ENCODE results near the gene GNG8.
A peak's percentile ranks its signal among the peaks of the same experiment; 100 is the strongest.

The GNG8 gene

DNA sequence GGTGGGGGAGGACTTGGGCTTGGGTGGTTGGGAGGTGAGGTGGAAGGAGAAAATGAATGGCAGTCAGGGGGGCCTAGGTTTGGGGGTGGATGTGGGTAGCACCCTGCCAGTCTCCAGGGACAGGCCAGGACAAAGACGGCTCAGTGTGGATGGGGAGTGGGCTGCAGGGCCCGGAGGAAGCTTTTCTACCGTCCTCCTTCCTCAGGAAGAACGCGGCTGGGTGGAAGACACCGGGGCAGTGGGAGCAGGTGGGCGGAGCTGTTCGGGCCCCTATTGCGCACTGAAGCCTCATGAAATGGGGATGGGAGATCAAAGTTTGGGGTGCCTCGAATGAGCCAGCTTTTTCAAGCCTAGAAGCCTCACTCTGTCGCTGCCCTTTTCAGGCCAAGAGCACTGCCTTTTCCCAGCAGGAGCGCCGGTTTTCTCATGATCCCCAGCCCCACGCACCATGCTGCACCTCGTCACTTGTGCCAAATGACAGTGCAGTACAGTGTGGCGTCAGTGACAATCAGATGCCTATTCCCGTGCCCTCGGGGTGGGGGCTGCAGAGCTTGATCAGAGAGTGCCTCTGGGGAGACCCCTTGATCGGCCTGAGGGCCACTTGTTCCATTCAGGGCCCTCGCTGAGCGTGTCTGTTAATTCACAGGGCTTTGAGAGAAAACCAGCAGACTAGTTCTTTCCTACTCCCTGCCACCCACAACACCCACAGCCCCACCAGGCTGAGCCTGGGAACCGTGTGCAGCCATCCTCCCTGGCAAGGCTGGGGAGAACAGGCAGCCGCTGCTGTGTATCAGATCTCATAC, 33.4 kb downstream of the GNG8 start:
- no peak for DNase-seq (ENCODE audit: low read depth)

DNA sequence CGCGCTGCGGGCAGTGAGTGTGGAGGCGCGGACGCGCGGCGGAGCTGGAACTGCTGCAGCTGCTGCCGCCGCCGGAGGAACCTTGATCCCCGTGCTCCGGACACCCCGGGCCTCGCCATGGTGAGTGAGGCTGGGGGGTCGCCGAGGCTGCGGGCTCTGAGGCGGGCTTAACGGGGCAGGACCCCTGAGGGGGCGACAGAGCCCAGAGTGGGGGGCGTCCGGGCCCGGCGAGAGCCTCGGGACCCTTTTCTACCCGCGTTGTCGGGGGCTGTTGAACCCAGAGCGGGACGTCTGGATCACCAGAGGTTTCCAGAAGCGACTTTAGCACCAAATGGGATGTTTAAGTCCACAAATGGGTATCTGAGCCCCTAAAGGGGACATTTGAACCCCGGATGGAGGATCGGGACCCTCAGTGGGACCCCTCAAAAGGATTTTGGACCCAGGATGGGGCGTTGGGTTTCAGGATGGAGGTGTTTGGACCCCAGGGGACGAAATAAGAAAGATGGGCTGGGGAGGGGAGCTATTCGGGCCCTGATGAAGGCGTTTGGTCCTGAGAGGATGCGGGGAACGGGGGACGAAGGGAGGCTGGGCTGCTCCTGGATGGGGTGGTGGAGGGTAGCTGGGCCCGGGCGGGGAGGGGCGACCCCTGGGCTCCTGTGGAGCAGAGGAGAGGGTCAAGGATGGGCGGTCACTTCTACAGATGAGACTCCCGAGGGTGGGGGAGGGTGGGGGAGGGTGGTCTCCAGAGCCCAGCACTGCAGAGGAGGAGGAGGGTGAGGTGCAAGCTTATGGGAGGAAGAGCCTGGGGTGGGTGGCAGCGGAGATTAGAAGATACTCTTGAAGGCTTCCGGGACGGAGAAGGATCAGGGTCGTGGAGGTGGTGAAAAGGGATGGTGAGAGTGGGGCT, 34.4 kb downstream of the GNG8 start, which contains the start of gene CALM3:
CALM3 (plus strand) TSS at position 13 of the 907 bp plus-strand sequence; CDS start at position 118, 105 bp downstream.
- no peak for DNase-seq (ENCODE audit: low read depth)

DNA sequence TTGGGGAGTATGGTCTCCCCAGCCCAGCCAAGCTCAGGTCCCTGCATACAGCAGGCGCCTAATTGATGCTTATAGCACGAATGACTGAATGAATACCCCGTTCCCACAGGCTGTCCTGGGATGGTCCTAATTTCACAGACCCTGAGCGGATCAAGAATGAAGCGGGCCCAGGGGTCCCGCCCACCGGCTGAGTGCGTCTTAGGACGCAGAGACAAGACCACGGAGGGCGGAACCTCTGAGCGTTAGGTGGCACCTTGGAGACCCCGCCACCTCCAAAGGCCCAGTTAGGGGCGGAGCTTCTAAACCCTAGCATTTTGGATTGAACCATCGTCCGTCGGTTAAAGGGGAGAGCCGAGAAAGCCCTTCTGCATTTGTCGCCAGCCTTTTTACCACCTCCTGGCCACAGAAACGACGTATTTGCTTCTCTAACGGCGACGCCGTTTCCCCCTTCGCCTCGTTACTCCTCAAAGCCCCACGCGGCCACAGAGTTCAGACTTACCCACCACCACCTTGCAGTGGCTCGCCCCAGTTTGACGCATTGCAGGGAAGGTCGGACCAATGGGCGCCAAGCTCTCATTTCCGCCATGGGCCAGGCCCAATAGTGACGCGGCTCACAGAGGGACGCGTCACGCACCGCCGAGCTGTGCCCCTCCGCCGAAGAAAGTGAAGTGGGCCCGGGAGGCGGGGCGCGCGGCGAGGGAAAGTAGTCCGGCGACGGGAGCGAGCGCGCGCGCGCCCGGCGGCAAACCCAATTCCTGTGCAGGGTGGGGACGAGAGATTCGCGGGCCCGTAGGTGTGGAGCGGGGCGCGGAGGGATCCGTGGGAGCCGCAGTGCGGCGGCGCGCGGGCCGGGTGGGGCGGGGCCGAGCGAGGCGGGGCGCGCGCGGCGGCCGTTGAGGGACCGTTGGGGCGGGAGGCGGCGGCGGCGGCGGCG, 35.4 kb downstream of the GNG8 start:
- DNase-seq (ENCODE audit: low read depth) = peak; percentile 97

DNA sequence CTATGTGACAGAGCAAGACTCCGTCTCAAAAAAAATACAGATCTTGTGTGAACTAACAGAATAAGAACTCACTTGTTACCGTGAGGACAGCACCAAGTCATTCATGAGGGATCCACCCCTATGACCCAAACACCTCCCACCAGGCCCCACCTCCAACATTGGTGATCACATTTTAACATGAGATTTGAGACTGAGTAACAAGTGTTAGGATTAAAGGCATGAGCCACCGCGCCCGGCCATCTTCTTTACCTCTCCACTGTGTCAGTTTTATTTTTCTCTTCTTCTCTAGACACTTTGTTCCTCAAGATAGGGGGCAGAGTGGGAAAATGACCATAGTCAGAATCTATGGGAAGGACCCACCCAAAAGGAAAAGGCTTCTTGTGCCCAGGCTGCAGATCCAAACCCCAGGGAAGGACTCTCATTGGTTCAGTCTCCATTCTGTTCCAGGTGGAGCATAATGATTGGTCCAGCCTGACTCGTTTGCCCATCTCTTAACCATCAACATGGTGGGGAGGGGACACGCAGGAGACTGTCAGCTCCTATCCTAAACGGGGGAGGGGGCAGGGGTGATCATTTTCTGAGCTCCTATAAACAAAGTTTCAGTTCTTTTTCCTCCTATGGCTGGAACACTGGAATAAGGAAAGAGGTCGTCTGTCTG, 36.2 kb downstream of the GNG8 start:
- no peak for DNase-seq (ENCODE audit: low read depth)

DNA sequence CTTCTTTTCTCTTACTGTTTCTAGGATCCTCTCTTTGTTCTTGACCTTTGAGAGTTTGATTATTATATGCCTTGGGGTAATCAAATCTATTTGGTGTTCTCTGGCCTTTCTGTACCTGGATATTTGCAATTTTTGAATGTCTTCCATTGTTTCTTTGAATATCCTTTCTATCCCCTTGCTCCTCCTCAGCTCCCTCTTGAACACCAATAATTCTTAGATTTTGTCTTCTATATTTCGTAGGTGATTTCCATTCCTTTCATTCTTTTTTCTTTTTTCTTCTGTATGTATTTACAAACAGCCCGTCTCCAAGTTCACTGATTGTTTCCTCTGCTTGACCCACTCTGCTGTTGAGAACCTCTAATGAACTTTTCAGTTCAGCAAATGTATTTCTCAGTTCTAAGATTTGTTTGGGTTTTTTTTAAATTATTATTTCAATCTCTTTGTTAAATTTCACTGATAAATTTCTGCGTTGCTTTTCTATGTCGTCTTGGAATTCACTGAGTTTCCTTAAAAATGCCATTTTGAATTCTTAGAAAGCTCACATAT, 37.6 kb downstream of the GNG8 start:
- no peak for DNase-seq (ENCODE audit: low read depth)

DNA sequence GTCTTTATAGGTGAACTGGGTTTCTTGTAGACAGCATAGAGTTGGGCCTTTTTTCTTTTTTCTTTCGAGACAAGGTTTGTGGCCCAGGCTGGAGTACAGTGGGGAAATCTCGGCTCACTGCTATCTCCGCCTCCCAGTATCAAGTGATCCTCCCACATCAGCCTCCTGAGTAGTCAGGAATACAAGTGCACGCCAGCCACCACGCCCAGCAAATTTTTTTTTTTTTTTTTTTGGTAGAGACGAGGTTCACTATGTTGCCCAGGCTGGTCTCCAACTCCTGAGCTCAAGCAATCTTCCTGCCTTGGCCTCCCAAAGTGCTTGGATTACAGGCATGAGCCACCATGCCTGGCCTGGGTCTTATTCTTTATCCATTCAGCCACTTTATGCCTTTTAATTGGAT, 40.0 kb downstream of the GNG8 start:
- no peak for DNase-seq (ENCODE audit: low read depth)

DNA sequence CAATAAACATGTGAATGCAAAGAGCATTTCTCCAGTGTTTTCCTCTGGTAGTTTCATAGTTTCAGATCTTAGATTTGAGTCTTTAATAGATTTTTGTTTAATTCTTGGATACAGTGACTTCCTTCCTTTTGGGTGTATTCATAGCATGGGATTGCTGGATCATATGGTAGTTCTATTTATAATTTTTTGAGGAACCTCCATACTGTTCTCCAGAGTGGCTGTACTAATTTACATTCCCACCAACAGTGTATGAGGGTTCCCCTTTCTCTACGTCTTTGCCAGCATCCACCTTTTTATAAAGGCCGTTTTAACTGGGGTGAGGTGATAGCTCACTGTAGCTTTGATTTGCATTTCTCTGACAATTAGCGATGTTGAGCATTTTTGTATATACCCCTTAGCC, 44.1 kb downstream of the GNG8 start:
- no peak for DNase-seq (ENCODE audit: low read depth)

DNA sequence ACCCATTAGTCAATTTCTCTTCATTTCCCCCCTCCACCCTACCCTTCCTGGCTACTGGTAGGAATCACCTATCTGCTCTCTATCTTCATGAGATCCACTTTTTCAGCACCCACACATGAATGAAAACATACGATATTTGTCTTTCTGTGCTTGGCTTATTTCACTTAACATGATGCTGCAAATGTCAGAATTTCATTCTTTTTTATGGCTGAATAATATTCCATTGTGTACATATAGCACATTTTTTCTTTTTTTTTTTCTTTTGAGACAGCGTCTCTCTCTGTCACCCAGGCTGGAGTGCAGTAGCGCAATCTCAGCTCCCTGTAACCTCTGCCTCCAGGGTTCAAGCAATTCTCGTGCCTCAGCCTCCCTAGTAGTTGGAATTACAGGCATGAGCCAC, 44.7 kb downstream of the GNG8 start:
- DNase-seq (ENCODE audit: low read depth) = no peak

DNA sequence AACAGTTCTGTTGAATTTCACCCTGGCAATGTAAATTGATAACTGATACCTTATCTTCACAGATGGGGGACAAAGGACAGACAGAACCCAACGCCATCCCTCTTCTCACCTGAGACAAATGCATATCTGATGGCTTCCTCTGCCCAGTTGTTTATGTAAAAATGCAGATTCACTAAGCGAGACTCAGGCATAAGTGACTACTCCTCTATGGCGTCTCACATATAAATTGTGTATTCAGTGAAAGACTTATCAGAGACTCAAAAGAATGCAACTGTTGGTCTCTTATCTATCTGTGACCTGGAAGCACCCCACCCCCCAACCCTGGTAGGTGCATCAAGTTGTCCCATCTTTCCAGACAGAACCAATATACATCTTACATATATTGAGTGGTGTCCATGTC, 48.1 kb downstream of the GNG8 start:
- DNase-seq (ENCODE audit: low read depth) = no peak

DNA sequence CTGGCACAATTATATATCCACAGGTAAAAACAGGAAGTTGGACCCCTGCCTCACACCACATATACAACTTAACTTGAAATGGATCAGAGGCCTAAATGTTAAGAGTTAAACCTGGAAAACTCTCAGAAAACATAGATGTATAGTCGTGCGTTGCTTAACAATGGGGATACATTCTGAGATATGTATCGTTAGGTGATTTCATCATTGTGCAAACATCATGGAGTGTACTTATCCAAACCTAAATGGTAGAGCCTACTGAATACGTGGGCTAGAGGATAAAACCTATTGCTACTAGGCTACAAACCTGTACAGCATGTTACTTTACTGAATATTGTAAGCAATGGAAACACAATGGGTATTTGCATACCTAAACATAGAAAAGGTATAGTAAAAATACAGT, 49.7 kb downstream of the GNG8 start:
- DNase-seq (ENCODE audit: low read depth) = no peak

DNA sequence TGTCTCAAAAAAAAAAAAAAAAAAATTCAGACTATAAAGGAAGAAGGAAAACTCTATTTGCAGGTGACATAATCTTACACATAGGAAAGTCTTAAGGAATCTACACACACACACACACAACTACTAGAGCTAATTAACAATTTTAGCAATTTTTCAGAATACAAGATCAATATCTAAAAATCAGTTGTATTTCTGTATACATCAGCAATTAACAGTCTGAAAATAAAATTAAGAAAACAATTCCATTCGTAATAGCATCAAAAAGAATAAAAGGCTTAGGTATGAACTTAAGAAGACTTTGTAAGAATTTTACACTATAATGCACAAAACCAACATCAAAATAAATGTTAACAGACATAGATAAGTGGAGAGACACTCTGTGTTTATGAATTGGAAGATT, 50.5 kb downstream of the GNG8 start:
- DNase-seq (ENCODE audit: low read depth) = no peak

Data from activated T-cell treated with anti-CD3 and anti-CD28 coated beads for 48 hours (primary cell).